HEK293T (cell line): ENCODE measurements around the gene BCCIP.

ENCODE experiments used
- CTCF ChIA-PET: fragments of 350-600 bp; formaldehyde crosslinking; extraction: SDS; loops from one replicate; lab custom pipeline; 2021; ENCODE audit warnings: antibody characterized with exemption, inconsistent platforms; lab: Yijun Ruan, JAX
- POLR2A ChIA-PET: fragments of 350-600 bp; formaldehyde crosslinking; extraction: SDS; loops from one replicate; lab custom pipeline; 2020; ENCODE audit warnings: antibody characterized with exemption, inconsistent platforms; lab: Yijun Ruan, JAX
- DNase-seq: peaks from one replicate; pipeline ENCODE4 v3.0.0; 2012; ENCODE audit warnings: mixed read lengths; ENCODE audit errors: extremely low spot score
- ARNT ChIP-seq: fragments of 450-650 bp; IDR thresholded peaks from 2 replicates; pipeline ENCODE4 v1.6.1; 2017; ENCODE audit warnings: mild to moderate bottlenecking
- BHLHE40 ChIP-seq: fragments of 450-650 bp; IDR thresholded peaks from 2 replicates; pipeline ENCODE4 v1.6.1; 2016; ENCODE audit warnings: mild to moderate bottlenecking, moderate library complexity, borderline replicate concordance
- CTBP1 ChIP-seq: fragments of 450-650 bp; IDR thresholded peaks from 2 replicates; pipeline ENCODE4 v1.6.1; 2016; ENCODE audit warnings: borderline replicate concordance
- ELF4 ChIP-seq: fragments of 450-650 bp; IDR thresholded peaks from 2 replicates; pipeline ENCODE4 v1.6.1; 2017; ENCODE audit warnings: antibody characterized with exemption
- FOXA1 ChIP-seq: fragments of 450-650 bp; IDR thresholded peaks from 2 replicates; pipeline ENCODE4 v1.6.1; 2016; ENCODE audit warnings: mild to moderate bottlenecking
- FOXK2 ChIP-seq: fragments of 450-650 bp; IDR thresholded peaks from 2 replicates; pipeline ENCODE4 v1.6.1; 2016; ENCODE audit warnings: mild to moderate bottlenecking
- FOXM1 ChIP-seq: fragments of 450-650 bp; IDR thresholded peaks from 2 replicates; pipeline ENCODE4 v1.6.1; 2017; ENCODE audit warnings: mild to moderate bottlenecking, borderline replicate concordance
- HDGF ChIP-seq: fragments of 450-650 bp; IDR thresholded peaks from 2 replicates; pipeline ENCODE4 v1.6.1; 2017; ENCODE audit warnings: antibody characterized with exemption, borderline replicate concordance
- L3MBTL2 ChIP-seq: fragments of 450-650 bp; conservative IDR thresholded peaks from 2 replicates; pipeline ENCODE4 v1.6.1; 2016; ENCODE audit warnings: mild to moderate bottlenecking
- LEF1 ChIP-seq: fragments of 450-650 bp; IDR thresholded peaks from 2 replicates; pipeline ENCODE4 v1.6.1; 2017; ENCODE audit warnings: mild to moderate bottlenecking, borderline replicate concordance
- NFRKB ChIP-seq: fragments of 450-650 bp; IDR thresholded peaks from 2 replicates; pipeline ENCODE4 v1.6.1; 2016; ENCODE audit warnings: mild to moderate bottlenecking, moderate library complexity
- PKNOX1 ChIP-seq: fragments of 450-650 bp; IDR thresholded peaks from 2 replicates; pipeline ENCODE4 v1.6.1; 2016
- SP1 ChIP-seq: fragments of 450-650 bp; IDR thresholded peaks from 2 replicates; pipeline ENCODE4 v1.6.1; 2017
- SUZ12 ChIP-seq: fragments of 450-650 bp; IDR thresholded peaks from 2 replicates; pipeline ENCODE4 v1.6.1; 2016; ENCODE audit warnings: mild to moderate bottlenecking
- TARDBP ChIP-seq: fragments of 450-650 bp; IDR thresholded peaks from 2 replicates; pipeline ENCODE4 v1.6.1; 2016
- ZNF384 ChIP-seq: fragments of 450-650 bp; IDR thresholded peaks from 2 replicates; pipeline ENCODE4 v1.6.1; 2016

The BCCIP gene

GRCh38 chr10:125785791-125786190 lies 37.6 kb upstream of the BCCIP start:
- no peak for DNase-seq
- POLR2A ChIA-PET = interaction anchor here (1.0 kb wide), 1 partner anchor 38 kb away, joined by 3 read pairs; the partner anchor contains the start of genes BCCIP and UROS
- TF ChIP-seq ELF4 (no peak), ZNF384 (no peak), L3MBTL2 (no peak), PKNOX1 (no peak), NFRKB (no peak), ARNT (no peak), FOXM1 (no peak)
- CTCF ChIA-PET = no interaction called here

- ChIA-PET CTCF (no interaction called here), POLR2A (no interaction called here)
- no peak for DNase-seq
- TF ChIP-seq ARNT (no peak), ELF4 (no peak), BHLHE40 (no peak), PKNOX1 (no peak), ZNF384 (no peak), L3MBTL2 (no peak), FOXA1 (no peak), TARDBP (no peak), HDGF (no peak), LEF1 (no peak), FOXK2 (no peak), SUZ12 (no peak), SP1 (no peak), NFRKB (no peak), CTBP1 (no peak), FOXM1 (no peak)
These were observed 35.0 kb upstream of the BCCIP start for GRCh38 chr10:125788156-125789034.

- POLR2A ChIA-PET = no interaction called here
- CTCF ChIA-PET = no interaction called here
- TF ChIP-seq SP1 (no peak), CTBP1 (no peak), HDGF (no peak), ARNT (no peak), BHLHE40 (no peak), FOXK2 (no peak)
- no peak for DNase-seq
These were observed 30.7 kb upstream of the BCCIP start for GRCh38 chr10:125792342-125793300.

GRCh38 chr10:125795128-125795527 lies 28.2 kb upstream of the BCCIP start:
- CTCF ChIA-PET = interaction anchor here (1.3 kb wide), 1 partner anchor 24 kb away, joined by 4 read pairs; no protein-coding TSS in a partner anchor
- TF ChIP-seq LEF1 (no peak), HDGF (no peak), L3MBTL2 (no peak), ZNF384 (no peak), FOXA1 (no peak), SP1 (no peak), PKNOX1 (no peak), BHLHE40 (no peak), ELF4 (no peak), FOXK2 (no peak), NFRKB (no peak), CTBP1 (no peak), FOXM1 (no peak), ARNT (no peak), TARDBP (no peak), SUZ12 (no peak)
- POLR2A ChIA-PET = interaction anchor here (1.0 kb wide), 1 partner anchor 15 kb away, joined by 3 read pairs; no protein-coding TSS in a partner anchor
- no peak for DNase-seq

- TF ChIP-seq NFRKB (no peak), SUZ12 (no peak), L3MBTL2 (no peak)
- POLR2A ChIA-PET = interaction anchor here (1.0 kb wide), 1 partner anchor 15 kb away, joined by 3 read pairs; no protein-coding TSS in a partner anchor
- CTCF ChIA-PET = interaction anchor here (1.3 kb wide), 1 partner anchor 25 kb away, joined by 4 read pairs; no protein-coding TSS in a partner anchor
- DNase-seq = no peak
These were observed 27.6 kb upstream of the BCCIP start for GRCh38 chr10:125795637-125796190.
